ENCODE data around the gene FHDC1. TPM values are rescaled to one million over a fixed set of nuclear protein-coding genes. Genes with fewer than 3 reads are reported as not detected.

Gene FHDC1
- total and polyA plus RNA-seq, 12 donors: 0.08 to 0.43 (median 0.19) TPM

DNA sequence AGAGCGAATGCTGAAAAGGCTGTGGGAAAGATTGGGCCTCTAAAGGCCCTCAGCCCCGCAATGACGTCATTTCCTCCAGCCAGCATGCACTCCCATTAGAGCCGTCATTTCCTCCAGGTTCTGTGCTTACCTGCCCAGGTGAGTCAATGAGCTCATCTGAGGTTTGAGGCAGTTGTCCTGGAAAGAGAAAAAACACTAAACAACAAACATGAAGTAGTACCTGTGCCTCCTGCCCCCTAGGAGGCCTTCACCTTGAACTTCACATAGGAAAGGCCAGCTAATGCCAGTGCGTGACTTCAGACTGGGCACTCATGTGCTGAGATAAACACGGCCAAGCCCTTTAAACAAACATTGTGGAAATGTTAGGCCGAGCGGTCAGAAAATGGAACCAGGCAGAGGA, 55.9 kb downstream of the FHDC1 start:
- peaks cover 0 to 15% (median 0%) of the 10 kb centered on the region in 7 donors for H3K27me3 ChIP-seq
- intact Hi-C loops (cut with DNase I): no loop called here
- H3K27ac ChIP-seq: no peak overlapping the region
- no peak for TF ChIP-seq CTCF (IDR thresholded peaks at IDR 0.05)
- no peaks in the 10 kb centered on the region for H3K36me3 ChIP-seq
- peaks cover 0 to 13% (median 8%) of the 10 kb centered on the region in 9 donors for H3K4me1 ChIP-seq
- DNase-seq (no peak), ATAC-seq (no peak)
- WGBS, 2 donors: 91 to 92% methylated on average over 8 of the region's 8 CpGs
- H3K4me3 ChIP-seq: no peak overlapping the region
- no peaks in the 10 kb centered on the region for H3K9me3 ChIP-seq

GRCh38 chr4:152992466-152992865, 56.3 kb downstream of the FHDC1 start:
- Histone ChIP-seq H3K27ac (no peak overlapping the region), H3K36me3 (no peaks in the 10 kb centered on the region), H3K27me3 (peaks cover 0 to 18% (median 0%) of the 10 kb centered on the region in 7 donors), H3K4me3 (no peak overlapping the region), H3K4me1 (peaks cover 0 to 13% (median 8%) of the 10 kb centered on the region in 9 donors), H3K9me3 (no peaks in the 10 kb centered on the region)
- ATAC-seq (no peak), DNase-seq (no peak)
- intact Hi-C loops (cut with DNase I): no loop called here
- TF ChIP-seq CTCF (IDR thresholded peaks at IDR 0.05): no peak
- 92 to 100% methylated on average over 1 of the region's 1 CpG for WGBS, 2 donors

DNA sequence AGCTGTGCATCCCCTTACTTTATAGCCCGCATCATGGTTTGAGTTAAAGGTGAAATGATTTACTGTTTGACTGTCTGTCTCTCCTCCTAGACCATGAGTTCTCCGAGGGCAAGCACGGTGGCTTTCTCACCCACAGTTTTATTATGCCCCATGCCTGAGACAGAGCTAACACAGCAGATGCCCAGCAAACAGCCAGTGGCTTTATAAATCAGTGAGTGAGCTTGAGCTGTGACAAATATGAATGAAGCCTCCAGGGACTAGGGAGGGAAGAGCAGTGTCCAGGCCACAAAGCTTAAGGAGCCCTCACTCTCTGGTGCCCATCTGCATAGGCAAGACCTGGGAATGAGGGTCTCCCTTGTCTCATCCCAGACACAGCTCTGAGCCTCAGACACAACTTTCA, 57.9 kb downstream of the FHDC1 start:
- Histone ChIP-seq H3K27ac (no peak overlapping the region), H3K4me1 (peaks cover 0 to 13% (median 8%) of the 10 kb centered on the region in 9 donors), H3K9me3 (no peaks in the 10 kb centered on the region), H3K36me3 (no peaks in the 10 kb centered on the region), H3K27me3 (peaks cover 0 to 22% (median 0%) of the 10 kb centered on the region in 7 donors), H3K4me3 (no peak overlapping the region)
- WGBS, 2 donors: 90 to 91% methylated on average over 3 of the region's 3 CpGs
- TF ChIP-seq CTCF (IDR thresholded peaks at IDR 0.05): no peak
- intact Hi-C loops (cut with DNase I): no loop called here
- no peak for ATAC-seq
- no peak for DNase-seq

DNA sequence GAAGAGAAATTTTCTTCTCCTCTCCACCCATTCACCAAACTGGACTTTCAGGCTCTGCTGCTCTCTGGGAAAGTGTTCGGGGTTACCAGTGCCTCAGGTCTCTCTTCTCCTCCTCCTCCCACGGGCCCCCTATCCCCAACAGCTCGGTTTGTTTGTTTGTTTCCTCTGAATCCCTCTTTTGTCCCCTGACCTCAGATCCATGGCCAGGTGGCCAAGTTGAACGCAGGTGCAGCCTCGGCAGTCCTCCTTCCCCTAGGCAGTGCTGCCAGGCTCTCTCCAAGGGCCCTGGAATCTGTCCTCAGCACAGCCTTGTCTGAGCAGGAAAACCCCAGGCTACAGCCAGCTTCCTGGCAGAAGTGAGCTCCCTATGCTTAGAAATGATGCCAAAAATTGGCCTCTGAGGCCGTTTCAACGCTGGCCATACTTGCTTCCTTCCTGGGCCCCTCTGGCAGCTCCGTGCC, 60.0 kb downstream of the FHDC1 start:
- no peak for DNase-seq
- peak overlapping the region in 2 of 10 donors; percentile 7 to 16 for H3K27ac ChIP-seq
- peaks cover 0 to 13% (median 8%) of the 10 kb centered on the region in 9 donors for H3K4me1 ChIP-seq
- peaks cover 0 to 21% (median 4%) of the 10 kb centered on the region in 7 donors for H3K27me3 ChIP-seq
- no peaks in the 10 kb centered on the region for H3K36me3 ChIP-seq
- ATAC-seq: peak in 6 of 8 donors; percentile 30 to 66 (median 38)
- WGBS, 2 donors: 28 to 37% methylated on average over 8 of the region's 8 CpGs
- intact Hi-C loops (cut with DNase I): no loop called here
- no peak for TF ChIP-seq CTCF (IDR thresholded peaks at IDR 0.05)
- H3K4me3 ChIP-seq: no peak overlapping the region
- no peaks in the 10 kb centered on the region for H3K9me3 ChIP-seq
